Ammon's horn (tissue), 1 donor: ENCODE measurements around the gene LRRC37B.
"Not testable (repeated sequence)": the region's sequence is repeated elsewhere in the genome, so short reads cannot be mapped to it uniquely, and the experiment has no call there.

ENCODE experiments used
- DNase-seq: peaks from one replicate; pipeline ENCODE4 v3.0.0-alpha.2; 2016; ENCODE audit warnings: low spot score

LRRC37B gene

GRCh38 chr17:32006957-32007462, at the start of gene LRRC37B:
TSS of gene LRRC37B (plus strand) at chr17:32007383. CDS start at chr17:32021393, 14,010 bp downstream.
- peak; percentile 92 for DNase-seq

- DNase-seq: not testable (repeated sequence)
These were observed 43.1 kb upstream of the LRRC37B start for GRCh38 chr17:31964131-31964530.

GRCh38 chr17:31967648-31968047, 39.5 kb upstream of the LRRC37B start:
- DNase-seq: no peak

- DNase-seq: not testable (repeated sequence)
These were observed 36.8 kb upstream of the LRRC37B start for GRCh38 chr17:31970416-31970815.

GRCh38 chr17:31974269-31975071, 32.7 kb upstream of the LRRC37B start:
- DNase-seq: not testable (repeated sequence)

GRCh38 chr17:31975391-31975790, 31.8 kb upstream of the LRRC37B start:
- DNase-seq: not testable (repeated sequence)

GRCh38 chr17:31991821-31992220, 15.4 kb upstream of the LRRC37B start:
- not testable (repeated sequence) for DNase-seq

GRCh38 chr17:31997005-31997404, 10.2 kb upstream of the LRRC37B start:
- DNase-seq: no peak

- DNase-seq: peak; percentile 70
These were observed 498 bp downstream of the LRRC37B start for GRCh38 chr17:32007463-32008298.

GRCh38 chr17:32009262-32009542, 2.0 kb downstream of the LRRC37B start:
- no peak for DNase-seq

- DNase-seq: no peak
These were observed 2.9 kb downstream of the LRRC37B start for GRCh38 chr17:32010114-32010513.

- DNase-seq: no peak
These were observed 8.2 kb downstream of the LRRC37B start for GRCh38 chr17:32015245-32016013.

- no peak for DNase-seq
These were observed 9.0 kb downstream of the LRRC37B start for GRCh38 chr17:32016231-32016630.

GRCh38 chr17:32019228-32019627, 12.0 kb downstream of the LRRC37B start:
- DNase-seq: no peak

- DNase-seq: peak; percentile 29
These were observed 13.9 kb downstream of the LRRC37B start for GRCh38 chr17:32020943-32021614.

GRCh38 chr17:32021615-32021955, 14.4 kb downstream of the LRRC37B start:
- DNase-seq: no peak

GRCh38 chr17:32022554-32022953, 15.4 kb downstream of the LRRC37B start:
- not testable (repeated sequence) for DNase-seq

- not testable (repeated sequence) for DNase-seq
These were observed 20.1 kb downstream of the LRRC37B start for GRCh38 chr17:32027271-32027670.

- no peak for DNase-seq
These were observed 26.0 kb downstream of the LRRC37B start for GRCh38 chr17:32033223-32033622.

GRCh38 chr17:32033812-32034211, 26.6 kb downstream of the LRRC37B start:
- DNase-seq: not testable (repeated sequence)

GRCh38 chr17:32040246-32040645, 33.1 kb downstream of the LRRC37B start:
- not testable (repeated sequence) for DNase-seq
